ENCODE data around the gene SNAP91. TPM values are rescaled to one million over a fixed set of nuclear protein-coding genes. Genes with fewer than 3 reads are reported as not detected.
"Not testable (repeated sequence)": the region's sequence is repeated elsewhere in the genome, so short reads cannot be mapped to it uniquely, and the experiment has no call there.

SNAP91 gene
- total and polyA plus RNA-seq, 9 donors, result 0.71 to 3.1 (median 1.4) TPM

DNA sequence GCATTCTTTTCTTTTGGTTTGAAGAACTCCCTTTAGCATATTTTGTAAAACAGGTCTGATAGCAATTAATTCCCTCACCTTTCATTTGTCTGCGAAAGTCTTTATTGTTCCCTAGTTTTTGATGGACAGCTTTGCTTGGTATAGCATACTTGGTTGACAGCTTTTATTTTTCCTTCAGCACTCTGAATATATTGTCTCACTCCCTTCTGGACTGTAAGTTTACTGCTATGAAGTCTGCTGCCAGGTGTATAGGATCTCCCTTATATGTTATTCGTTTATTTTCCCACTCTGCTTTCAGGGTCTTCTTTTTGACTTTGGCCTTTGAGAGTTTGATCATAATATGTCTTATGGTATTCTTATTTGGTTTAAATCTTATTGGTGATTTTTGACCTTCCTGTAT lies 47.7 kb upstream of the SNAP91 start:
- WGBS, 3 donors, result 89 to 92% (median 89%) methylated on average over 2 of the region's 2 CpGs

DNA sequence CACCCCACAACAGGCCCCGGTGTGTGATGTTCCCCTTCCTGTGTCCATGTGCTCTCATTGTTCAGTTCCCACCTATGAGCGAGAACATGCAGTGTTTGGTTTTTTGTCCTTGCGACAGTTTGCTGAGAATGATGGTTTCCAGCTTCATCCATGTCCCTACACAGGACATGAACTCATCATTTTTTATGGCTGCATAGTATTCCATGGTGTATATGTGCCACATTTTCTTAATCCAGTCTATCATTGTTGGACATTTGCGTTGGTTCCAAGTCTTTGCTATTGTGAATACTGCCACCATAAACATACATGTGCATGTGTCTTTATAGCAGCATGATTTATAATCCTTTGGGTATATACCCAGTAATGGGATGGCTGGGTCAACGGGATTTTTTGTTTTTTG lies 43.5 kb upstream of the SNAP91 start:
- intact Hi-C loops (cut with DNase I); H3K4me1 ChIP-seq (ENCODE audit: insufficient read depth); H3K27me3 ChIP-seq; H3K36me3 ChIP-seq; H3K27ac ChIP-seq; H3K9me3 ChIP-seq; H3K4me3 ChIP-seq; DNase-seq: not testable (repeated sequence)
- WGBS, 3 donors, result 85 to 89% (median 87%) methylated on average over 5 of the region's 5 CpGs

More for the DNA sequence above, 47.7 kb upstream of the SNAP91 start:
- Histone ChIP-seq H3K36me3 (no peaks in the 10 kb centered on the region), H3K27me3 (no peaks in the 10 kb centered on the region), H3K9me3 (no peaks in the 10 kb centered on the region), H3K4me1 (ENCODE audit: insufficient read depth) (no peaks in the 10 kb centered on the region), H3K27ac (no peak overlapping the region), H3K4me3 (no peak overlapping the region)
- DNase-seq, result no peak
- TF ChIP-seq POLR2A (IDR thresholded peaks at IDR 0.05) (no peak), EP300 (IDR thresholded peaks at IDR 0.05) (no peak)
- TF ChIP-seq, protein P1, sequence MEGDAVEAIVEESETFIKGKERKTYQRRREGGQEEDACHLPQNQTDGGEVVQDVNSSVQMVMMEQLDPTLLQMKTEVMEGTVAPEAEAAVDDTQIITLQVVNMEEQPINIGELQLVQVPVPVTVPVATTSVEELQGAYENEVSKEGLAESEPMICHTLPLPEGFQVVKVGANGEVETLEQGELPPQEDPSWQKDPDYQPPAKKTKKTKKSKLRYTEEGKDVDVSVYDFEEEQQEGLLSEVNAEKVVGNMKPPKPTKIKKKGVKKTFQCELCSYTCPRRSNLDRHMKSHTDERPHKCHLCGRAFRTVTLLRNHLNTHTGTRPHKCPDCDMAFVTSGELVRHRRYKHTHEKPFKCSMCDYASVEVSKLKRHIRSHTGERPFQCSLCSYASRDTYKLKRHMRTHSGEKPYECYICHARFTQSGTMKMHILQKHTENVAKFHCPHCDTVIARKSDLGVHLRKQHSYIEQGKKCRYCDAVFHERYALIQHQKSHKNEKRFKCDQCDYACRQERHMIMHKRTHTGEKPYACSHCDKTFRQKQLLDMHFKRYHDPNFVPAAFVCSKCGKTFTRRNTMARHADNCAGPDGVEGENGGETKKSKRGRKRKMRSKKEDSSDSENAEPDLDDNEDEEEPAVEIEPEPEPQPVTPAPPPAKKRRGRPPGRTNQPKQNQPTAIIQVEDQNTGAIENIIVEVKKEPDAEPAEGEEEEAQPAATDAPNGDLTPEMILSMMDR (IDR thresholded peaks at IDR 0.05), result no peak
- intact Hi-C loops (cut with DNase I), result no loop called here

DNA sequence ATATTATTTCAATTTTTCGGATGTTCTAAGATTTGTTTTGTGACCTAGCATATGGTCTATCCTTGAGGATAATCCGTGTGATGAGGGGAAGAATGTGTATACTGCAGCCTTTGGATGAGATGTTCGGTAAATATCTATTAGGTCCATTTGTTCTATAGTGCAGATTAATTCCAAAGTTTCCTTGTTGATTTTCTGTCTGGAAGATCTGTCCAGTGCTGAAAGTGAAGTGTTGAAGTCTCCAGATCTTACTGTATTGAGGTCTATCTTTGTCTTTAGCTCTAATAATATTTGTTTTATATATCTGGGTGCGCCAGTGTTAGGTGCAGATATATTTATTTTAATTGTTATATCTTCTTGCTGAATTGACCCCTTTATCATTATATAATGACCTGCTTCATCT lies 32.2 kb upstream of the SNAP91 start:
- TF ChIP-seq EP300 (IDR thresholded peaks at IDR 0.05), result no peak
- TF ChIP-seq POLR2A (IDR thresholded peaks at IDR 0.05), result no peak
- TF ChIP-seq, protein P1 (IDR thresholded peaks at IDR 0.05), result no peak
- Histone ChIP-seq H3K4me3 (no peak overlapping the region), H3K27me3 (no peaks in the 10 kb centered on the region), H3K9me3 (no peaks in the 10 kb centered on the region), H3K36me3 (no peaks in the 10 kb centered on the region), H3K27ac (no peak overlapping the region), H3K4me1 (ENCODE audit: insufficient read depth) (no peaks in the 10 kb centered on the region)
- intact Hi-C loops (cut with DNase I), result no loop called here
- 66 to 74% (median 72%) methylated on average over 4 of the region's 4 CpGs for WGBS, 3 donors
- DNase-seq, result no peak

DNA sequence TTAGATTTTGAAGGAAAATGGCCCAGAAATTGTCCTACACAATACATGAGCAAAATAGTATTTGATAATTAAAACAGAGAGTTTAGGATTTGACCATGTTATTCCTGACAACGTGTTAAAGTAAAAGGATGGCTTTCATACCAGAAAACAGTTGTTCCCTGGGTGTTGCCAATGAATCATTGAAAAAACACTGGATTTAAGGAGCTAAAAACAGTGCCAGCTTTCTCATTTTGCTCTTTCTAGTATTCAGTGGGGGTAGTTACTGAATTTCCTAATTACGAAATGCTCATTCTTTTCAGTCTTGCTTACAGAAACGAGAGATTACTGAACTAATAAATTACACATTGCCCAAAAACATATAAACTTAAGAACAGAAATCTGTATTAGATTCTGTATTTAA lies 26.6 kb upstream of the SNAP91 start:
- no peak overlapping the region for H3K27ac ChIP-seq
- H3K4me3 ChIP-seq, result no peak overlapping the region
- TF ChIP-seq, protein P1 (IDR thresholded peaks at IDR 0.05), result no peak
- TF ChIP-seq EP300 (IDR thresholded peaks at IDR 0.05), result no peak
- TF ChIP-seq POLR2A (IDR thresholded peaks at IDR 0.05), result no peak
- no peaks in the 10 kb centered on the region for H3K27me3 ChIP-seq
- no peaks in the 10 kb centered on the region for H3K4me1 ChIP-seq (ENCODE audit: insufficient read depth)
- no peak for DNase-seq
- H3K36me3 ChIP-seq, result no peaks in the 10 kb centered on the region
- 51 to 68% (median 58%) methylated on average over 3 of the region's 3 CpGs for WGBS, 3 donors
- intact Hi-C loops (cut with DNase I), result no loop called here
- H3K9me3 ChIP-seq, result no peaks in the 10 kb centered on the region

DNA sequence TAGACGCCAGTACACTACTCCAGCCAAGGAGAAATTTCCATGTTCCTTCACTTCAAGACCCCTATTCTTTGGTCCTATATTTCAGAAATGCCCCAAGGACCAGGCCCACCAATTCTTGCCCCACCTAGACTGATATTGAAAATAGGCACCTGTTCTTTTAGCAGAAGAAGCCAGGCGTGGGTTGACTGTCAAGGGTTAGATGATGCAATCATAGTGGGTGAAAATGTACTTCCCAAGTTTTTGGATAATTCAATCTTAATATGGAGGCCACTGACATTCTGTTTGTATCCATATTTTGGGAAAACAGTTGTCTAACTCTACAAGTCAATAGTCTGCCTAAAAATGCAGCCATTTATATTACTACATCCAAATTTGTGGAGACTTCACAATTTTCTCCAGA lies 21.0 kb upstream of the SNAP91 start:
- H3K4me1 ChIP-seq (ENCODE audit: insufficient read depth), result no peaks in the 10 kb centered on the region
- no peak overlapping the region for H3K4me3 ChIP-seq
- H3K36me3 ChIP-seq, result no peaks in the 10 kb centered on the region
- WGBS, 3 donors, result 76 to 92% (median 83%) methylated on average over 2 of the region's 2 CpGs
- no peak overlapping the region for H3K27ac ChIP-seq
- TF ChIP-seq POLR2A (IDR thresholded peaks at IDR 0.05) (no peak), EP300 (IDR thresholded peaks at IDR 0.05) (no peak)
- TF ChIP-seq, protein P1 (IDR thresholded peaks at IDR 0.05), result no peak
- H3K9me3 ChIP-seq, result no peaks in the 10 kb centered on the region
- H3K27me3 ChIP-seq, result no peaks in the 10 kb centered on the region
- DNase-seq, result no peak
- intact Hi-C loops (cut with DNase I), result no loop called here

Measured in ovary (tissue), 9 donors.